Activated CD8-positive, alpha-beta memory T cell treated with anti-CD3 and anti-CD28 coated beads for 1 hour (primary cell): ENCODE data around the gene YBX3.
"Not testable (repeated sequence)": the region's sequence is repeated elsewhere in the genome, so short reads cannot be mapped to it uniquely, and the experiment has no call there.

Experiments
- DNase-seq, 2 donors: peaks; one replicate each; pipeline ENCODE4 v3.0.0-alpha.2; 2020; ENCODE audit warnings: low read depth in 1 of 2; ENCODE audit errors: extremely low read depth in 1 of 2

YBX3 gene

DNA sequence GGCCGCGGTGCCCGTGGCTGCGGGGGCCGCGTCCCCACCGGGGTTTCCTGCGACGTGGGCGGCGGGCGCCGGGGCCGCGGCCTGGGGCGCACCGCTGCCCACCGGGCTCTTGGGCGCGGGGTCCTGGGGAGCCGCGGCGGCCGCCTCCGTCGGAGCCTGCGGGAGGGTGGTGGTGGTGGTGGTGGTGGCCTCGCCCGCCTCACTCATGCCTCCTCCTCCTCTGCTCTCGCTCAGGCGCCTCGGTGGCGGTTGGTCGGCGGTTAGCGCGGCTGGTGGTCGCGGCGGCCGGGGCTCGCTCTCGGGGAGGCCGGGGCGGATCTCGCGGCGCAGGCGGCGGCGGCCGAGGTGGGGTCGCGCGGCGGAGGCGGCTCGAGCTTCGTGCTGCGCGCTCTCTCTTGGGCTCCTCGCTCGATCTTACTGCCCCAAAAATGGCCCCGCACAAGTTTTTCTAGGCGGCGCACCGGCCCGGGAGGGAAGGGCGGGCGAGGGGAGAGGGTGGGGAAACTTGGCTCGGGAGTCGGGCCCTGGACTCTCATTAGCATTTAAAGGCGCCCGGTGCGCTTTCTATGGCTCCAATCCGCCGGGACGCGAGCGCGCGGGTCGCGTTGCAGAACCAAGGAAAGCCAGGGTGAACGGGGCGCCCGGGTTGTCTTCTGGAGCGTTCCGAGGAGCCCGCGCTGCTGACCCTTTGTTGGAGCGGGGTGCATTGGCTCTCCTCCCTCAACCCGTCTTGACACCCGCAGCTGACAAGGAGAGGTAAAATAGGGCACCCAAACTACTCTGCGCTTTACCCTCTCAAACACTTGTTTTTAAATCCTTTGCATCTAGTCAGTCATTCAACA, at the start of gene YBX3:
Gene YBX3 (minus strand): TSS at position 419 of the 842 bp plus-strand sequence. CDS start 212 bp downstream, at position 207.
- DNase-seq: peak in 1 of 2 donors; percentile 33

DNA sequence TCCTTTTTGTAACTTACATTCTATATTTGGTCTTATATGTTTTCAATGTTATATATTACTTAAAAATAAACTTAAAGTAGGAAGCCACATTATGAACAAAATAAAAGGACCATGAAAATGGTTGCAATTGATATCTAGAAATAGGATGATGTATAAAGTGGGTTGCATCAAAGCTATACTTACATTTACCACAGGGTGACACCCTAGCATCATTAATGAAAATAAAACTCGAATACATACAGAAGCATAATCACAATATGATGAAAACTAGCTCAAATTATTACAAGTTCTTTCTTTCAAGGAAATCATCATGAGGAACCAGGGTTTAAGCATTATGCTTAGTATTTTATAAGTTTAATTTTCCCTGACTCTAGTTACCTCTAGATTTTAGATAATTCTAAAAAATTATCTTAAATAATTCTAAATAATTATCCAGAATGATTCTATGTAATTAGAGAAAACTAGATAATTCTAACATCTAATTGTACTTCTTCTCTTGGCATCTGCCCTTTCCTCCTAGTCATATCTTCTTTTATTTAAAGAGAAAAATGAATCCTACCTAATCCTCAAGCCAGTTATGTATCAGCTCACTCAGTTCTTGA, 48.1 kb upstream of the YBX3 start:
- DNase-seq: no peak

DNA sequence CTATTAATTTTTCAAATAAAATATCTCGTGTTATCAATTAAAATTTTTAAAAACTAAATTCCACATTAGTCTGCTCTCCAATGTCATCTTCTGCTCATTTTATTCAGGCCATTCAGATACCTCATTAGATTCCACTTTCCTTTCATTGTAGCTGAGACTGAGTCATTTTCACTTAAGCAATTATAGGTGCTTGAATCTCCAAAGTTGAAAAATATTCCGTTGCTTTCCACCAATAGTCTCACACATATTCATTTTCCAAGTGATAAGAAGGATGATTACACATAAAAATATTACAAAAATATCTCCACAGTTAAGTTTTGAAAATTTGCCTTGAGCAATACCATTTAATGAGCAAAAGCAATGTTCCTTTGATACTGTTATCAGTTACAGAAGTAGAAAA, 36.5 kb upstream of the YBX3 start:
- DNase-seq: no peak

DNA sequence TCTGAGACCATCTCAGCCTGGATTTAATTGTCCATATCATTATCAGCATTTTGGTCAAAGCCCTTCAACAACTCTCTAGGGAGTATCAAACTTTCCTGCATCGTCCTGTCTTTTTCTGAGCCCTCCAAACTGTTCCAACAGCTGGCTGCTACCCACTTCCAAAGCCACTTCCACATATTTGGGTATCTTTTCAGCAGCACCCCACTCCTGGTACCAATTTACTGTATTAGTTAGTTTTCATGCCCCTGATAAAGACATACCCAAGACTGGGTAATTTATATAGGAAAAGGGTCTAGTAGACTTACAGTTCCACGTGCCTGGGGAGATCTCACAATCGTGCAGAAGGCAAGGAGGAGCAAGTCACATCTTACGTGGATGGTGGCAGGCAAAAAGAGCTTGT, 33.1 kb upstream of the YBX3 start:
- DNase-seq: no peak

DNA sequence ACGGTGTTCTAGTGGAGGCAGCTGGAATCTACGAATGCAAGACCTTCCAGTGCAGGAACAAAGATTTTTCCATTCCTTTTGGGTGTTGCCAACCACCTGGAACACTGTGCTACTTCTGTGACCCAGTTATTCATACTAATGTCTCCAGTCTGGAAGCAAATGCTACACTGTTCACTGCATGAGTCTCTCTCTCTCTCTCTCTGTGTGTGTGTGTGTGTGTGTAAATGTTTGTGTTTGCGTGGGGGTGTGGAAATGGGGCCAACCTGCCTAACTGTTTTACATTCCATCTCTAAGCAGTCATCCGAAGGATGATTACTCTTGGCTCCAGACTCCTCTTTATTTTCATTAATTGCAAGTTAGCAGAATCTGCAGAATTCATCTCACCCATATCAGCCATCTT, 29.9 kb upstream of the YBX3 start:
- DNase-seq: no peak

DNA sequence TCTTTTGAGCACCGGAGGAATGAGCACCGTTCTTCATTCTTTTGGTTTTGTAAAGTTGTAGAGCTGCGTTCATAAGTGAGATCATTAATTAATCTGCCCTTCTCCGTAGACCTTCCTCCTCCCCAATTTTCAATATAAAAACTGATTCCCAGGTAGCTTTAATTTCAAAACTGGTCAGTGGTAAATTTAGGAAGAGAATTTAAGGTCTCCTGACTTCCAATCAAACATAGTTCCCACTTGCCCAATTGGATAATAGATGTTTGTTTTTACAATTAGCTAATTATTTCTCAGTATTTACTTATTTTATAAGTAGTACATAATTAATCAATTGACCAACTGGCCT, 27.2 kb upstream of the YBX3 start:
- no peak for DNase-seq

GRCh38 chr12:10749700-10750384, 26.7 kb upstream of the YBX3 start:
- peak; percentile 29 to 42 for DNase-seq

DNA sequence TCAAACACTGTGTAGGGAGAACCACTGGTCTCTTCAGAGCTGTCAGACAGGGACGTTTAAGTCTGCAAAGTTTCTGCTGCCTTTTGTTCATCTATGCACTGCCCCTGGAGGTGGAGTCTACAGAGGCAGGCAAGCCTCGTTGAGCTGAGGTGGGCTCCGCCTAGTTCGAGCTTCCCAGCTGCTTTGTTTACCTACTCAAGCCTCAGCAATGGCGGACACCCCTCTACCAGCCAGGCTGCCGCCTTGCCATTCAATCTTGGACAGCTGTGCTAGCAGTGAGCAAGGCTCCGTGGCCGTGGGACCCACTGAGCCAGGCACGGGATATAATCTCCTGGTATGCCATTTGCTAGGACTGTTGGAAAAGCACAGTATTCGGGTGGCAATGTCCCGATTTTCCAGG, 24.6 kb upstream of the YBX3 start:
- DNase-seq: no peak

- DNase-seq: not testable (repeated sequence)
Measured at GRCh38 chr12:10743420-10743819, 20.3 kb upstream of the YBX3 start.

DNA sequence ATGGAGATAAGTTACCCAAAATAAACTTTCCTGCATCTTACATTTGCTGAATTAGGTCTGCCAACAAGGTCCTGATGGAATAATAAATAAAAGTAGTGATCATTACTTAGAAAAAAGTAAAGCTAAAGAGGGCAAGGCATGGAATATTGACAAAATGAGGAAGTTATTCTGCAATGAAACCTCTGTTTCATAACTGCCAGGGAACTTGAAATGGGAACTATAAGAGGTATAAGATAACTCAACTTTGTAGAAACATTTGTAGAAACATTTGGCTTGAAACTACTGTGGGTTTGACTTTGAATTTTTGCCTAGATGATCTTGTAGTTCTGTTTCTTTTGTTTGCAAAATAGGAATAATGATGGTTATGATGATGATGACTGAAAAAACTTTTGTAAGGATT, 18.7 kb upstream of the YBX3 start:
- no peak for DNase-seq

DNA sequence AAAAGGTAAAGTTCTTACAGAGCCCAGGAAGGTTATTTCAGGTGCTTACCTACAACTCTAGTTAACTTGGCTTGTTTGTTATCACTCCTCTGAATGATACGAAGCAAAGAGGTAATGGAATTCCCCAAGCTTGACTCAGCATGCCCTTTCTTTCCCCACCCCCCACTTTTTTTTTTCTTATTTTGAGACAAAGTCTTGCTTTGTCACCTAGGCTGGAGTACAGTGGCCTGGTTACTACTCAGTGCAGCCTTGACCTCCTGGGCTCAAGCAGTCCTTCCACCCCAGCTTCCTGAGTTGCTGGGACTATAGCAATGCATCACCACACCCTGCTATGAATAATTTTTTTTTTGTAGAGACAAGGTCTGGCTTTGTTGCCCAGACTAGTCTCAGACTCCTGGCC, 17.1 kb upstream of the YBX3 start:
- no peak for DNase-seq

DNA sequence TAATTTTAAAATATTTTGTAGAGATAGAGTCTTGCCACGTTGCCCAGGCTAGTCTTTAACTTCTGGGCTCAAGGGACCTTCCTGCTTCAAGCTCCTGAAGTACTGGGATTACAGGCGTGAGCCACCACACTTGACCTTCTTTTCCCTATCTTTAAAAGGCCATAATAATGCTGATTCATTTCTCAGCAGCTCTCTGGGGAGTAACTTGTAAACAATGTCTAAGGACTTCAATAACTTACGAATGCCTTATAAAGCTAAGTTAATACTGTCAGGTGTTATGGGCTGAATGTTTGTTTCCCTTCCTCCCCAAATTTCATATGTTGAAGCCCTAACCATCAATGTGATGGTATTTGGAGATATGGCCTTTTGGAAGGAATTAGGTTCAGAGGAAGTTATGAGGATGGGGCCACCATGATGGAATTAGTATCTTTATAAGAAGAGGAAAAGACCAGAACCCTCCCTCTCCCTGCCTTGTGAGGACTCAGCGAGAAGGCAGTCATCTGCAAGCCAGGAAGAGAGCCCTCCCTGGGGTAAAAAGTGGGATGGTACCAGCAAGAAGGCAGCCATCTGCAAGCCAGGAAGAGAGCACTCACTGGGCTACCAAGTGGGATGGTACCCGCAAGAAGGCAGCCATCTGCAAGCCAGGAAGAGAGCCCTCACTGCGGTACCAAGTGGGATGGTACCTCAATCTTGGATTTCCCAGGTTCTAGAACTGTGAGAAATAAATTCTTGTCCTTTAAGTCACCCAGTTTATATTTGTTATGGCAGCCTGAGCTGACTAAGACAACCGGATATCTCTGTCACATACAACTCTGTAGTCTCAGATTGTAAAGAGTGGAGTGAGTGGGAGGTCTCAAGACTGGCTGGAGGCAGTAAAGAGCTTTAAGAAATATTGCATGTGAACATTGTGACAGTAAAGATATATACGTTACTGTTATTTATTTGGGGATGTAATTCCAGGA, 16.3 kb upstream of the YBX3 start:
- DNase-seq: no peak

DNA sequence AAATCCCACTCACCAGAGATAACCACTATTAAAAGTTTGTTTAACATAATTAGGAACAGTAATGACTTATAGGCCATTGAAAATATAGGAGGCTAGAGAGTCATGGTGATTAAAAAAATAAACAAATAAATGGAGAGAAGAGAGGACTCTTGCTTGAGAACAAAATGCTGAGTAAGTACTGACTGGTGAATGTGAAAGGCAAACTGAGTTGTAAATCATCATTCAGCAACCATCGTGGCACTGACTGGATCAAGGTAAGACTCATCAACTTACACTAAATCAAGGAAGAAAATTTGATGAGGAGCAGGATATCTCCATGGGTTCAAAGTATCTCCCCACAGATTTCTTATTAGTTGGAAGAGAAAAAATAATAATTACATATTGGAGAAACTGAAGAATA, 14.1 kb upstream of the YBX3 start:
- no peak for DNase-seq

- DNase-seq: no peak
Measured at GRCh38 chr12:10736463-10736862, 13.3 kb upstream of the YBX3 start.

DNA sequence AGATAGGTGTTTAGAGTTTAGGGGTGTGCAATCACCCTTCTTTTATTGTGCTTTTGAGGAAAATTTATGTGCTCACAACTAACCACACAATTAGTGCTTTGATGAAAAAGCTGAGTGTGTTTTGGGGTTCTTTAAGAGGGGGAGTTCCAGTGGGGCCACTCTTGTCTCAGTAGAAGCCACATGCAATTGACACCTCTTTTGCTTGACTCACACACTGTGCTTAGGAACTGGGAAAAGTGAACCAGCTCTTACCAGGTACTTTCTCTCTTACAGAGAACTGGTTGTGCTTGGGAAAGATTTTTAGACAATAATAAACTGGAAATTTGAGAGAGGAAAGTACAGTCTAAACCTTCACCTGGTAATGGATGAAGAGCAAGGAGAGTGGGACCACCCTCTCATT, 12.3 kb upstream of the YBX3 start:
- DNase-seq: no peak

DNA sequence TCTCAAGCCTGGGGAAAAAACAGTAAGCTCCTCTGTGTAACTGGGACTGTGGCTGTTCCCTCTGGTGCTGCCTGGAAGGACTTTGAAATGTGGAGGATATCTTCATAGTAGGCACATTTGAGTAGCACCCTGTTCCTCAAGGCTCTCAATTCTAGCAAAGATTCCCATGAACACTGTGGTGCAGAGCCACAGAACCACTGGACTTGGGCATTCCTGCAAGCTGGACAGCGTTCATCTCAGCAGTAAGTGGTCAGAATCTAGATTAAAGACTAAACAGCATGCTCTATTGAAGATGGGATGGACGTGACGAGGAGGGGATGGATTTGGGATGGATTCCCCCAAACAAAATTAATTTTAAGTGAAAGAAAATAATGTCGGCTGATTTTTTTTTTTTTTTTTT, 9.4 kb upstream of the YBX3 start:
- no peak for DNase-seq

DNA sequence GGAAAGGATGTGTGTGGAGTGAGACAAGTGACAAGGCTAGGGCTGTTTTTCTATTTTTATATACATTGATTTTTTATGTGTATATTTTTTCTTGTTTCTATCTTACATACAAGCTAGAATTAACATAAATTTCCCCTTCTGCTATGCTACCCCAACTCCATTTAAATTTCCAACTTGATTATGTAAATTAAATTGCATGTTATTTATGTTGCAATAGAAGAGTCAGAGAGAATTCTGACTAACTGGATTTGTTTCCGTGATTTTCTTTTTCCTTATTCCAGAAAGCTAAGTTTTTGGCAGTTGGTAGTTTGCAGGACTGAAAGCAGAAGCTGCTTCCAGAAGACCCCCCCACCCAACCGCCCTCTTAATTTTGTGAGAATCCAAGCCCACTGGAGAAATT, 8.9 kb upstream of the YBX3 start:
- no peak for DNase-seq

- DNase-seq: no peak
Measured at GRCh38 chr12:10730559-10730958, 7.4 kb upstream of the YBX3 start.

GRCh38 chr12:10728091-10728490, 5.0 kb upstream of the YBX3 start:
- no peak for DNase-seq

DNA sequence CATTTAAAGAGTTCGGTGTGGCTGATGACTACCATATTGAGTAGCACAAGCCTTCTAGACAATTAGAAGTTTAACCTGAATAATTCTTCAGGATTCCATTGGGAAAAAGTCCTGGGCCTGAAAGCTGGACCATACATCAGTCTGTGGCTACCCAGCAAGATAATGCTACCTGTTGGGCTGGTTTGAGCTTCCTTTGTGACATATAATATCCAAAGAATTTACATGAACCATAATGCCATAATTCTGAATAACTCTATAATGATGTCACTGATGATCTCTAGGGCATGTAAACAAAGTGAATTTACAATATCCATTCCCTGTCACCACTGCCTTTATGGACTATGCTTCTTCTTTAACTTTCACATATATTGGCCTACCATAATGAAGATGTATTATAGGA, 3.8 kb upstream of the YBX3 start:
- no peak for DNase-seq

GRCh38 chr12:10725003-10725402, 1.9 kb upstream of the YBX3 start:
- no peak for DNase-seq
